Transverse colon (tissue), 3 donors: ENCODE results near the gene IL31.

Source experiments
- EP300 ChIP-seq: sonication (generic); formaldehyde crosslinking; IDR thresholded peaks from one replicate; pipeline ENCODE4 v1.6.1; 2017; ENCODE audit warnings: antibody characterized with exemption, low read depth
- POLR2A ChIP-seq: fragments of 450-650 bp; IDR thresholded peaks from one replicate; pipeline ENCODE4 v1.6.1; 2016; ENCODE audit warnings: antibody characterized with exemption, mild to moderate bottlenecking, moderate library complexity
- TF ChIP-seq, protein P1 (sequence below), 5 experiments: fragments of 200-600 bp in 3 of 5; fragments of 450-650 bp in 2 of 5; sonication (generic) in 3 of 5; IDR thresholded peaks; 1 replicate in 2 of 5; 2 replicates in 3 of 5; pipeline ENCODE4 v1.5.1; 2016 to 2017; ENCODE audit warnings: antibody characterized with exemption in 5 of 5, inconsistent platforms in 3 of 5, mild to moderate bottlenecking in 2 of 5, moderate library complexity in 1 of 5

DNA sequence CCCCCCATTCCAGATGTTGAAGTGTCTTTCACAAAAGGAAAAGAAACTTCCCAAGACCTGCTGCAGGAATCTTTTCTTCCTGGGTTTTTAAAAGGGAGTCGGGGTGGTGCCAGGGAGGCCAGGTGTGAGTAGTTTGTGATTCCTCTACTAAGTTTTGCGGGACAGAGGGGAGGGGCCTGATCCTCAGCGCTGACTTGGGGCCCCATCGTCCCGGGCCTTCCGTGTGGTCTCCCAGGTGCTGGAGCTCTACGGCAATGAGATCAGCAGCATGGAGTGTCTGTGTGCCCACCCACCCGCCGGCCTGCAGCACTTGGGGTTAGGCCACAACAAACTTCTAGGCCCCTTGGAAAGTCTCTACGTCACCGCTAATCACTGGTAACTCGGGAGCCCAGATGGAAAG lies 13.4 kb upstream of the IL31 start:
- TF ChIP-seq, protein P1, sequence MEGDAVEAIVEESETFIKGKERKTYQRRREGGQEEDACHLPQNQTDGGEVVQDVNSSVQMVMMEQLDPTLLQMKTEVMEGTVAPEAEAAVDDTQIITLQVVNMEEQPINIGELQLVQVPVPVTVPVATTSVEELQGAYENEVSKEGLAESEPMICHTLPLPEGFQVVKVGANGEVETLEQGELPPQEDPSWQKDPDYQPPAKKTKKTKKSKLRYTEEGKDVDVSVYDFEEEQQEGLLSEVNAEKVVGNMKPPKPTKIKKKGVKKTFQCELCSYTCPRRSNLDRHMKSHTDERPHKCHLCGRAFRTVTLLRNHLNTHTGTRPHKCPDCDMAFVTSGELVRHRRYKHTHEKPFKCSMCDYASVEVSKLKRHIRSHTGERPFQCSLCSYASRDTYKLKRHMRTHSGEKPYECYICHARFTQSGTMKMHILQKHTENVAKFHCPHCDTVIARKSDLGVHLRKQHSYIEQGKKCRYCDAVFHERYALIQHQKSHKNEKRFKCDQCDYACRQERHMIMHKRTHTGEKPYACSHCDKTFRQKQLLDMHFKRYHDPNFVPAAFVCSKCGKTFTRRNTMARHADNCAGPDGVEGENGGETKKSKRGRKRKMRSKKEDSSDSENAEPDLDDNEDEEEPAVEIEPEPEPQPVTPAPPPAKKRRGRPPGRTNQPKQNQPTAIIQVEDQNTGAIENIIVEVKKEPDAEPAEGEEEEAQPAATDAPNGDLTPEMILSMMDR (IDR thresholded peaks at IDR 0.05): no peak
- TF ChIP-seq POLR2A (no peak), EP300 (no peak)
